Measurements from ENCODE around the gene SEPTIN1. TPM values are rescaled to one million over a fixed set of nuclear protein-coding genes. Genes with fewer than 3 reads are reported as not detected.
"Not testable (repeated sequence)": the region's sequence is repeated elsewhere in the genome, so short reads cannot be mapped to it uniquely, and the experiment has no call there.

SEPTIN1 gene
- total RNA-seq, 1 experiment from 2014 or later, result 64.1 TPM

- H3K4me3 ChIP-seq (ENCODE audit: low read length); H3K9ac ChIP-seq (ENCODE audit: low read length); H3K79me2 ChIP-seq (ENCODE audit: low read length); H3K36me3 ChIP-seq (ENCODE audit: insufficient read depth, low read length); H3K4me2 ChIP-seq (ENCODE audit: low read depth, low read length, poor library complexity, severe bottlenecking); H4K20me1 ChIP-seq (ENCODE audit: insufficient read depth, low read depth, low read length); H3K4me1 ChIP-seq (ENCODE audit: low read length); H3K9me2 ChIP-seq (replicated peaks; ENCODE audit: insufficient read depth, low read length); H3K27me3 ChIP-seq (ENCODE audit: low read length); H3K9me3 ChIP-seq (ENCODE audit: low read length); H2AFZ ChIP-seq (ENCODE audit: low read length); H3K27ac ChIP-seq (ENCODE audit: low read length): not testable (repeated sequence)
- DNase-seq, result peak; percentile 49
Measured at GRCh38 chr16:30341971-30342370, 40.4 kb downstream of the SEPTIN1 start.

GRCh38 chr16:30340621-30341020, 41.7 kb downstream of the SEPTIN1 start:
- no peaks in the 10 kb centered on the region for H3K36me3 ChIP-seq (ENCODE audit: insufficient read depth, low read length)
- no peaks in the 10 kb centered on the region for H3K27me3 ChIP-seq (ENCODE audit: low read length)
- no peaks in the 10 kb centered on the region for H3K9me2 ChIP-seq (replicated peaks; ENCODE audit: insufficient read depth, low read length)
- H2AFZ ChIP-seq (ENCODE audit: low read length), result no peak overlapping the region
- no peaks in the 10 kb centered on the region for H4K20me1 ChIP-seq (ENCODE audit: insufficient read depth, low read depth, low read length)
- H3K9ac ChIP-seq (ENCODE audit: low read length), result no peak overlapping the region
- no peak overlapping the region for H3K27ac ChIP-seq (ENCODE audit: low read length)
- no peak overlapping the region for H3K4me2 ChIP-seq (ENCODE audit: low read depth, low read length, poor library complexity, severe bottlenecking)
- DNase-seq, result peak; percentile 35
- no peak overlapping the region for H3K4me3 ChIP-seq (ENCODE audit: low read length)
- H3K79me2 ChIP-seq (ENCODE audit: low read length), result no peaks in the 10 kb centered on the region
- H3K4me1 ChIP-seq (ENCODE audit: low read length), result peaks cover 8% of the 10 kb centered on the region
- H3K9me3 ChIP-seq (ENCODE audit: low read length), result no peaks in the 10 kb centered on the region

- H3K4me3 ChIP-seq (ENCODE audit: low read length); H3K9me3 ChIP-seq (ENCODE audit: low read length); H3K9ac ChIP-seq (ENCODE audit: low read length); H4K20me1 ChIP-seq (ENCODE audit: insufficient read depth, low read depth, low read length); H3K9me2 ChIP-seq (replicated peaks; ENCODE audit: insufficient read depth, low read length); H3K27me3 ChIP-seq (ENCODE audit: low read length); H3K4me2 ChIP-seq (ENCODE audit: low read depth, low read length, poor library complexity, severe bottlenecking); H3K36me3 ChIP-seq (ENCODE audit: insufficient read depth, low read length); H3K79me2 ChIP-seq (ENCODE audit: low read length); H2AFZ ChIP-seq (ENCODE audit: low read length); H3K27ac ChIP-seq (ENCODE audit: low read length): not testable (repeated sequence)
- DNase-seq, result peak; percentile 32
- H3K4me1 ChIP-seq (ENCODE audit: low read length), result peaks cover 11% of the 10 kb centered on the region
Measured at GRCh38 chr16:30338715-30339114, 43.6 kb downstream of the SEPTIN1 start.

- not testable (repeated sequence) for H2AFZ ChIP-seq (ENCODE audit: low read length); H3K79me2 ChIP-seq (ENCODE audit: low read length); H3K4me2 ChIP-seq (ENCODE audit: low read depth, low read length, poor library complexity, severe bottlenecking)
Measured at GRCh38 chr16:30337964-30338357, 44.4 kb downstream of the SEPTIN1 start.

GRCh38 chr16:30335598-30336474, 46.5 kb downstream of the SEPTIN1 start:
- no peak overlapping the region; the same call in 1 of the 2 replicates for H2AFZ ChIP-seq (ENCODE audit: low read length)
- peaks cover 14% of the 10 kb centered on the region for H3K4me1 ChIP-seq (ENCODE audit: low read length)
- H3K4me3 ChIP-seq (ENCODE audit: low read length), result peak overlapping the region; percentile 74
- H3K79me2 ChIP-seq (ENCODE audit: low read length), result peaks cover 28% of the 10 kb centered on the region
- no peaks in the 10 kb centered on the region for H3K27me3 ChIP-seq (ENCODE audit: low read length)
- H3K4me2 ChIP-seq (ENCODE audit: low read depth, low read length, poor library complexity, severe bottlenecking), result peak overlapping the region; percentile 90
- H3K9ac ChIP-seq (ENCODE audit: low read length), result peak overlapping the region; percentile 69
- H3K36me3 ChIP-seq (ENCODE audit: insufficient read depth, low read length), result no peaks in the 10 kb centered on the region
- DNase-seq, result peak; percentile 39
- no peaks in the 10 kb centered on the region for H4K20me1 ChIP-seq (ENCODE audit: insufficient read depth, low read depth, low read length)
- H3K9me3 ChIP-seq (ENCODE audit: low read length), result no peaks in the 10 kb centered on the region
- H3K27ac ChIP-seq (ENCODE audit: low read length), result peak overlapping the region; percentile 79
- H3K9me2 ChIP-seq (replicated peaks; ENCODE audit: insufficient read depth, low read length), result no peaks in the 10 kb centered on the region

More at GRCh38 chr16:30337964-30338357, 44.4 kb downstream of the SEPTIN1 start:
- H3K4me1 ChIP-seq (ENCODE audit: low read length), result peaks cover 11% of the 10 kb centered on the region
- not testable (repeated sequence) for H3K27me3 ChIP-seq (ENCODE audit: low read length); H3K9ac ChIP-seq (ENCODE audit: low read length); H4K20me1 ChIP-seq (ENCODE audit: insufficient read depth, low read depth, low read length); H3K9me2 ChIP-seq (replicated peaks; ENCODE audit: insufficient read depth, low read length); H3K9me3 ChIP-seq (ENCODE audit: low read length); H3K27ac ChIP-seq (ENCODE audit: low read length); DNase-seq; H3K36me3 ChIP-seq (ENCODE audit: insufficient read depth, low read length); H3K4me3 ChIP-seq (ENCODE audit: low read length)

GRCh38 chr16:30335028-30335597, 47.2 kb downstream of the SEPTIN1 start:
- peaks cover 14% of the 10 kb centered on the region for H3K4me1 ChIP-seq (ENCODE audit: low read length)
- DNase-seq, result peak; percentile 88
- H3K79me2 ChIP-seq (ENCODE audit: low read length), result peaks cover 34% of the 10 kb centered on the region
- peak overlapping the region; percentile 90 for H3K4me2 ChIP-seq (ENCODE audit: low read depth, low read length, poor library complexity, severe bottlenecking)
- not testable (repeated sequence) for H3K9me3 ChIP-seq (ENCODE audit: low read length); H3K9me2 ChIP-seq (replicated peaks; ENCODE audit: insufficient read depth, low read length); H3K27me3 ChIP-seq (ENCODE audit: low read length); H4K20me1 ChIP-seq (ENCODE audit: insufficient read depth, low read depth, low read length); H2AFZ ChIP-seq (ENCODE audit: low read length); H3K36me3 ChIP-seq (ENCODE audit: insufficient read depth, low read length)
- peak overlapping the region; percentile 74 for H3K4me3 ChIP-seq (ENCODE audit: low read length)
- H3K9ac ChIP-seq (ENCODE audit: low read length), result peak overlapping the region; percentile 77
- H3K27ac ChIP-seq (ENCODE audit: low read length), result peak overlapping the region; percentile 79

- H3K9me2 ChIP-seq (replicated peaks; ENCODE audit: insufficient read depth, low read length); H2AFZ ChIP-seq (ENCODE audit: low read length); H4K20me1 ChIP-seq (ENCODE audit: insufficient read depth, low read depth, low read length); H3K27me3 ChIP-seq (ENCODE audit: low read length); H3K9me3 ChIP-seq (ENCODE audit: low read length); H3K36me3 ChIP-seq (ENCODE audit: insufficient read depth, low read length): not testable (repeated sequence)
- H3K9ac ChIP-seq (ENCODE audit: low read length), result peak overlapping the region; percentile 77
- peaks cover 14% of the 10 kb centered on the region for H3K4me1 ChIP-seq (ENCODE audit: low read length)
- DNase-seq, result peak; percentile 92
- peak overlapping the region; percentile 74 for H3K4me3 ChIP-seq (ENCODE audit: low read length)
- peak overlapping the region; percentile 90 for H3K4me2 ChIP-seq (ENCODE audit: low read depth, low read length, poor library complexity, severe bottlenecking)
- H3K79me2 ChIP-seq (ENCODE audit: low read length), result peaks cover 39% of the 10 kb centered on the region
- peak overlapping the region; percentile 66 for H3K27ac ChIP-seq (ENCODE audit: low read length)
Measured at GRCh38 chr16:30334473-30334989, 47.8 kb downstream of the SEPTIN1 start.

All from Karpas-422 (cell line).